GM19438 (cell line): ENCODE data around the gene AUP1.
A peak's percentile ranks its signal among the peaks of the same experiment; 100 is the strongest.
"Not testable (repeated sequence)": the region's sequence is repeated elsewhere in the genome, so short reads cannot be mapped to it uniquely, and the experiment has no call there.

Experiments used
- ATAC-seq: cut with Tn5 transposase; IDR thresholded peaks from one replicate; pipeline ENCODE4 v1.9.1; 2021; ENCODE audit warnings: low read depth; ENCODE audit not compliant: unreplicated experiment

Gene AUP1, protein sequence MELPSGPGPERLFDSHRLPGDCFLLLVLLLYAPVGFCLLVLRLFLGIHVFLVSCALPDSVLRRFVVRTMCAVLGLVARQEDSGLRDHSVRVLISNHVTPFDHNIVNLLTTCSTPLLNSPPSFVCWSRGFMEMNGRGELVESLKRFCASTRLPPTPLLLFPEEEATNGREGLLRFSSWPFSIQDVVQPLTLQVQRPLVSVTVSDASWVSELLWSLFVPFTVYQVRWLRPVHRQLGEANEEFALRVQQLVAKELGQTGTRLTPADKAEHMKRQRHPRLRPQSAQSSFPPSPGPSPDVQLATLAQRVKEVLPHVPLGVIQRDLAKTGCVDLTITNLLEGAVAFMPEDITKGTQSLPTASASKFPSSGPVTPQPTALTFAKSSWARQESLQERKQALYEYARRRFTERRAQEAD

DNA sequence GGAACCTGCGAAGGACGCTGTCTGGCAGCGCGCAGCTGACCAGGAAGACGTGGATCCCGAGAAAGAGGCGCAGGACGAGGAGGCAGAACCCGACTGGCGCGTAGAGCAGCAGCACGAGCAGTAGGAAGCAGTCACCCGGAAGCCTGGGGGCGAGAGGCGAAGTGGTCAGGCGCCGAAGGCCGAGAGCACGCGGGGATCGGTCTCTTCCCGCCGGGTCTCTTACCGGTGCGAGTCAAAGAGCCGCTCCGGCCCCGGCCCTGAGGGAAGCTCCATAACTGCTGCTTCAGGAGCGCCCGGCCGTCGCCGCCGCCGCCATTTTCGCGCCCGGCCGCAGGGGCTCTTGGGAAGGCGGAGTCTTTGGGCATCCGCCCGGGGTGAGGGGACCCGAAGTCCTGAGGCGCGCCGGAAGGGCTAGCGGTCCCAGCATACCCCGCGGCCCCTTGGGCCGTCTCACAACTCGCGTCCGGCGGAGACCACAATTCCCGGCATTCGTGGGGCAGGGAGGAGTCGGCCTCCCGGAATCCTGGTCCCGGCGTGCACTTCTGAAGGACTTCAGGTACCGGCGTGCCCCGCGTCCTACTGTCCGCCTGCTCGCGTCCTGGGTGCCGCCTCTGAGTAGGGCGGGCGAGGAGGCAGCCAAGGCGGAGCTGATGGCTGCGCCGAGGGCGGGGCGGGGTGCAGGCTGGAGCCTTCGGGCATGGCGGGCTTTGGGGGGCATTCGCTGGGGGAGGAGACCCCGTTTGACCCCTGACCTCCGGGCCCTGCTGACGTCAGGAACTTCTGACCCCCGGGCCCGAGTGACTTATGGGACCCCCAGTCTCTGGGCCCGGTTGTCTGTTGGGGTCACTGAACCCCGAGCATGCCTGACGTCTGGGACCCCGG lies at the start of gene AUP1, which contains the start of gene HTRA2:
Gene AUP1 (minus strand): TSS at position 350 of the 882 bp plus-strand sequence. CDS start 77 bp downstream, at position 273.
Gene HTRA2 (plus strand): TSS at position 577 of the 882 bp plus-strand sequence. CDS start 74 bp downstream, at position 651.
- ATAC-seq = peak; percentile 82

DNA sequence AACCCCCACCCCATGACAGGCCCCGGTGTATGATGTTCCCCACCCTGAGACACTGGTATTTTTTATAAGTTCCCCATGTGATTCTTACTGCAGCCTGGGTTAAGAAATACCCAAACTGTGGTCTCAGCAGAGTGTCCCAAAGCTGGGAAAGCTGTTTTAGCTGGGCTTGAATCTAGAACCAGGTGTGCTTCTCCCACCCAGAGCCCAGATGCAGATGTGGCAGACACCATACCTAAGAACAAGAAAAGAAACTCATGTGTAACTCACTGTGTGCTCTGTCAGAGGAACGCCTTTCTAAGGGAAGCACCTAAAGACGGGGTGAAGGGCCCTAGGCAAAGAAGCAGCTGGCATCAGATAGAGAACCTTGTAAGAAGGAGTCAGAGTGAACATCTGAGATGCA lies 48.9 kb upstream of the AUP1 start:
- no peak for ATAC-seq

DNA sequence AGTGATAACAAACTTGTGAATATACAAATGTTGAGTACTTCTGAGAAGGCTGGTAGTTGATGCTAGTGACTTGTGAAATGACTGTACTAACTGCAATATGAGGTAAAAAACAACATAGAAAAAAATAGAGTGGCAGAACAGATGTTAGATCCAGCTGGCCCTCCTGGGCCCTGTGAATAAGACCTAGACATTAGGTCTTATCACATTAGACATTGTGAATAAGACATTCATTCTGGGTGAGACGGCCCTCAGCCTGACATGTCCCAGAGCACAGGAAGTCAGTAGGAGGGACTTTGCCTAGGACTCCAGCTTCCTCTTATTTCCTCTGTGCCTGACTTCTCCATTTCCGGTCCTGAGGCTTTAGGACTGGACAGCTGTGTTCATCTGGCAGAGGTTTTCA lies 47.9 kb upstream of the AUP1 start:
- no peak for ATAC-seq

DNA sequence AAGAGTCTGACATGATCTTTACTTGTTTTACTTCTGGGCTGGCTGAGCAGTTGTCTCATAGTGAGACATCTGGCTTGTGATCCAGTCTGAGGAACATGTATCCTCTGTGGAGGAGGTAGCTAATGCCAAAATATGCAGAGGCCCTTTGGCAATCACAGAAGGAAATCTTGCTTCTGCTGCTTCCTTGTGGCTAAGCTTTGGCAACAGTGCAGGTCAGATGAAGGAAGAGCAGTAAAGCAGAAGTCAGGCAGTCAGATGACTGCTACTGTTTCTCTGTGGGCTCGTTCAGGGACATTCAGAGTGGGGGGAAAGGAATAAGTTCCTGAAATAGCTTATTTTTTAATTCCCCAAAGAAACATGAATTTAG lies 47.3 kb upstream of the AUP1 start:
- no peak for ATAC-seq

DNA sequence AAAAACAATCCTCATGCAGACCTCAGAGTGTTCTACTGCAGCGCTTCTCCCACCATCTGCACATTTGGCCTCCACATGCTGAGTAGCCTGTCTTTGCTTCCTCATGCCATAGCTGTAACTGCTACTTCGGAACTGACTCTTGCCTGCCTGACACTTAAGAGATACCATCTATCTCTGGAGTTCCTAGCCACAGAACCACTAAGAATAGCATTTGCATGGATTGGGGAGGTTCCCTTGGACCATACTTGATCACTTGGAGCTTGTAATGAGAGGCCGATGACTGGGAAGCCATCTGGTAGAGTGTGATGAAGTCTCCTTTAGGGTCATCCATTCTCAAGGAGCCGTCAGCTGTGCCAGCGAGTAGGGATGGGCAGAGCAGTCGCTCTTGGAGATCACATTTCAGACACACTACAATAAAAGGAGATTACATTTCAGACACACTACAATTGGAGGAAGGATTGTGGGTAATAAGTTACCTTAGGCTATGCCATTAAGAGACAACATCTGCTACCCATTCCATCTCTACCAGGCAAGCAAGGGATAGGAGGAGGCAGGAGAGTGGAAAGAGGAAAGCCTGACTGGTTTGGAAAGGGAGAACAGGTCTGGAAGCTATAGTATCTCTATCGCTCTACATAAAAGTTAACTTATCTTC lies 46.8 kb upstream of the AUP1 start:
- ATAC-seq = no peak

DNA sequence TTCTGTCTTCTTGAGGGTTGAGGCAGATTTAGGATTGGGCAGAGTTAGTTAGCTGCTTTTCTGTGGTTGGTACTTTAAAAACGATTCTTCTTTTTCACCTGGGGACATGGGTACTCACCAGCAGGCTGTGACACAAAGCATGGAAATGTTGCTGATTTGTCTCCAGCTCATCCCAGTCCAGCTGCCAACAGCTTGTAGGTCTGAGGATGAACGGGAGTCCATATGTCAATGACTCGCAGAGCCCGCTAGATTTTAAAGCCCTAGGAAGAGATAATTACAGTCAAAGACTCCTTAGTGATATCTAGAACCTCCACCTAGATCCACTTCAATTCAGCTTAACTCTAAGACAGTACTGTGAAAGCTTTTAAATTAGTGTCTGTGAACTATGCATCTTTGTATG lies 45.8 kb upstream of the AUP1 start:
- no peak for ATAC-seq

DNA sequence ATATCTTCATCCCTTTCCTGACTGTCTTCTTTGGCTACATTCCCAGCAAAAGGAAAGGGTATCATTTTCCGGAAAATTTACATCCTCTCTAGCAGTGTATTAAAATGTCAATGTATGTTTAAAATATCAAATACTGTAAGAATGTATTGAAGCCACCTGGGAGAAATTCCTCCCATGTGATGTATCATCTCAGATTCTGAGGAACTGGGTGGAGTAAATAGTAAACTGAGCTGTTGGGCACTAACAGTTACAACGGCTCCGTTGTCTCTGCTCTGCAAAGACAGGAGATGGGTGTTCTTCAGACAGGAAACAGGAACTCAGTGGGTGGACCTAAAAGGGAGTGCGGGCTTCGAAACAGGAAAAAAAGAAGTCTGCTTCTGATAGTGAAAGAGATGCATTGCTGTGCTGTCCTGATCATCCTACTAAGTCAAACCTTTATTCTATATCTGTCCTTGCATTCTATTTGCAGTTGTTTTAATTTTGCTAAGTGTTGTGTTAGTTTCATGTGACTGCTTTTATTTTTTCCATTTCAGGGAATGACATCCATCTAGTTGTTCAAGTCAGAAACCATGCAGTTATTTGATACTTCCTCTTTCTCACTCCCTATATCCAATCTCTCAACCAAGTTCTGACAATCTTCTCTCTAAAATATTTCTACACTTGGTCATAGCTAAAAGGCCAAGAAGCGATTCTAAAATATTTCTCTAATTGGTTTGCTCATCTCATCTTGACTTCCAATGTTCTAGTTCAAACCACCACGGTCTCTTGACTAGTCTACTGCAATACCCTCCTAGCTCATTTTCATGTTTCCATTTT lies 44.4 kb upstream of the AUP1 start:
- peak; percentile 65 for ATAC-seq

DNA sequence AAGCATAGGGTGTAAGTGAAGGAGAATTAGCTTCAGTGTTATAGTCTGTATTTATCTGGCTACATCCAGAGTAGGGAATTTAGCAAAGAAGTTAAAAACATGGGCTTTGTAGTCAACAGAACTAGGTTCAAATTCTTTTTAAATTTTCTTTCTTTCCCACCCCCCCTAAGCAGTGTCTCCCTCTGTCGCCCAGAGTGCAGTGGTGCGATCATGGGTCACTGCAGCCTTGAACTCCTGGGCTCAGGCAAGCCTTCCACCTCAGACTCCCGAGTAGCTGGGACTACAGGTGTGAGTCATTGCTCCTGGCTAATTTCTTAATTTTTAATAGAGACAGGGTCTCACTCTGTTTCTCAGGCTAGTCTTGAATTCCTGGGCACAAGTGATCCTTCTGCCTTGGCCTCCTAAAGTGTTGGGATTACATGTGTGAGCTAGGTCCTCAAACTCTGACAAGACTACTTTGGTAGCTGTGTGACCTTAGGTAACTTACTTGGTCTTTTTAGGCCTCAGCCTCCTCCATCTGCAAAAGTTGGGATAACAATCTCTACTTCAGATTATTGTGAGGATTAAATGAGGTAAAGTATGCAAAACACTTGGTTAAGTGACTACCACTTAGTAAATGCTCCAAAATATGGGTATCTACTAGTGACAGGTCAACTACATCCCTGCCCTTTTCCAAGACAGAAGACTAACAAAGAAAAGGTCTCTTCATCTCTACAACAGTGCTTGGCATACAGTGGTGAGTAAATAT lies 42.8 kb upstream of the AUP1 start:
- no peak for ATAC-seq

DNA sequence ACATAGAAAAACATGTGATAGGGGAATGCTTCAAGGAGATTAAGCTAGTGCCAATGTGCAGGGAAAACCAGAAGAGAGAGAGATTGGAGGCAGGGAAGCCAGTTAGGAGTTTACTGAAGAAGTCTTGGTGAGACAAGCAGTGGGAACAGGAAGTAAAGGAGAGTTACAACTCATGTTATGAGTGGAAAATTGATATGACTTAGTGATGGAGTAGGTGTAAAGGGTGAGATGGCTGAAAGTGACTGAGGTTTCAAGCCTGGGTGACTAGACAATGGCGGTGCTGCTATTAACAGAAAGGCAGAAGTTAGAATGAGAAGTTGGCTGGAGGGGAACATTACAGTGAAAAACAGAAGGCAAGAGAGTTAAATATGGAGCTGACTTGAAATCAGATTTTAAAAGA lies 41.6 kb upstream of the AUP1 start:
- no peak for ATAC-seq

DNA sequence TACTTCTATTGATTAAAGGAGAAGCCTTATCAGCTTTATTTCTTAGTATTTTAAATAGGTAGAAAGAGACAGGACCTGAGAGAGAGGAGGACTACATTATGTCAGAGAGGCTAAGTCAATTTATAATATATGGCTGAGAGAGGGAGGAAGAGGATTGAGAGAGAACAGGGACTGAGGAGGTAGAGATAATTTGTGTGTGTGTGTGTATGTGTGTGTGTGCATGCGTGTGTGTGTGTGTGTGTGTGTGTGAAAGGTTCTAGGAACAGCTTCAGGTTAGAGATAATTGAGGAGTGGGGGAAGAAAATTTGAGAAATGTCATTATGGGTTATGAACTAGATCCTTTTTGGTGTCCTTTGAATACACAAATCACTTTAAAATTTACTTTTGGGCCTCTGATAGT lies 40.2 kb upstream of the AUP1 start:
- ATAC-seq = no peak

DNA sequence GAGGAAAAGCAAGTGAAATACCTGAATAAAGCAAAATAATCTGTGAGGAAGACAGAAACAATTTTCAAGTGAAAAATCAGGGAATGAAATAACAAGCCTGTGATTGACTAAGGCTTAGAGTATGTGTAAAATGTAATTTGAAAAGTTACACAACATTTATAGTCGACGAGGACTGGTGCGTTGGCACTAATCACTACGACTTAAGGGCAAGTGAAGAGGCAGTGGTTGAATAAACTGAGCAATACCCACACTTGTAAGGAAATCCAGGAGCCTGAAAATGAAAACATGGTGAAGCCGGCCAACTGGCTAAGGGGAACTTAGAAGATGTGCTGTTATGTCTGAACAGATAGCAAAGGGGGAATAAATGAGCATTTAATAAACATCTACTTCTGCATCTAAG lies 38.4 kb upstream of the AUP1 start:
- no peak for ATAC-seq

DNA sequence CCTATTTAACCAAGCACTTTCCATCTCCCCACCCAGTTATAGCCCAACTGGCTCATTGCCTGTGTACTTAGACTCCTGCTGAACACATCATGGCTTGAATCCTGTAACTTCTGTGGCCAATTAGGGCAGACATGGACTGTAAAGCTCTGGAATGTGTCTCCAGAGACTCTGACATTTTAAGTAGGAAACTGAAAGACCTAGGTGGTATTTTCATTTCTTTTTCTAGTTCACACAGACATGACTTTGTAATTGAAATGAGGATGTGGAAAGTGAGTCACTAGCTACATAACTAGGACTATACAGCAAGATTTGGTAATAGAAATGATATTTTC lies 37.2 kb upstream of the AUP1 start:
- no peak for ATAC-seq

DNA sequence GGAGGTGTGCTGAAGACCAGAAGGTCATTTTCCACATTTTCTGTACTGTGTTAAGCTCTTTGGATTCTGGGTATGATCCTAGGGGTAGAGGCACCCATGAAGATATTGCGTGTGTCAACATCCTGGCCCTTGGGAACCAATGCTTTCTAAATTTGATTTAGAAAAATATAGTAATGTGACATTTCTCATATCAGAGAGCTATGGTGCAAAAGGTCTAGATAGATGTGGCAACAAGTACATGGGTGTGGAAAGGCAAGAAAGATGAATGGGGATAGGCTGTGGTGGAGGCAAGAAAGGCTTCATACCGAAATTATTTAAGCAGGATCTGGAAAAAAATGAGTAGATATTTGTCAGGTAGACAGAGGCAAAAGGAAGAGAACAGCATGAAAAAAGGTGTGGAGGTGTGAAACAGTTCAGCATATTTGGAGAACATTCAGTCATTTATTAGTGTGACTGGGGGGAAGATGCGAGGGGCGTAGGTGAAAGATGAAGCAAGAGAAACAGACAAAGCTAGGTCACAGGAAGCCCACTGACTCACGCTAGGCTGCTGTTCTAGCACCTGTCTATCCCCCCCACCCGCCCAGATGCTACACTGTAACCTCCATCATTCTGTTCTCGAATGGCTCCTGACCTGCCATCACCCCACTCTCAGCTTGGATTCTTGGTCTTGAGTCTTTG lies 36.7 kb upstream of the AUP1 start:
- no peak for ATAC-seq

DNA sequence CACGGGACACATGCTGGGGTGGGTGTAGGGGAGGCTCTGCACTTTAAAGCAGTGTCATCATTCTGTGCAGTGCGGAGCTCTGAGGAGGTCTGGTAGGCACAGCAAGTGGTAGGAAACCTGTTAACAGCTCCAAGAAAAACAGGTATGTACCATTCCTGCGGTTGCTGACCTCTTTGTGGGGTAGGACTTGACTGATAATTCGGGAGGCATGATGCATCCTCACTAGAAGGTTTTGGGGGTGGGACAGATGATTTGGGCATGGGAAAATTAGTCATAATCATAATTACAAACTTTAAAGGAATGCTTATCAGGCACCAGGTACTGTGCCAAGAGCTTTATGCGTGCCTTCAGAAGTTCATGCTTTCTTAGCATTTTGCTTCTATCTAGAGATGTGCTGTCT lies 34.7 kb upstream of the AUP1 start:
- no peak for ATAC-seq

DNA sequence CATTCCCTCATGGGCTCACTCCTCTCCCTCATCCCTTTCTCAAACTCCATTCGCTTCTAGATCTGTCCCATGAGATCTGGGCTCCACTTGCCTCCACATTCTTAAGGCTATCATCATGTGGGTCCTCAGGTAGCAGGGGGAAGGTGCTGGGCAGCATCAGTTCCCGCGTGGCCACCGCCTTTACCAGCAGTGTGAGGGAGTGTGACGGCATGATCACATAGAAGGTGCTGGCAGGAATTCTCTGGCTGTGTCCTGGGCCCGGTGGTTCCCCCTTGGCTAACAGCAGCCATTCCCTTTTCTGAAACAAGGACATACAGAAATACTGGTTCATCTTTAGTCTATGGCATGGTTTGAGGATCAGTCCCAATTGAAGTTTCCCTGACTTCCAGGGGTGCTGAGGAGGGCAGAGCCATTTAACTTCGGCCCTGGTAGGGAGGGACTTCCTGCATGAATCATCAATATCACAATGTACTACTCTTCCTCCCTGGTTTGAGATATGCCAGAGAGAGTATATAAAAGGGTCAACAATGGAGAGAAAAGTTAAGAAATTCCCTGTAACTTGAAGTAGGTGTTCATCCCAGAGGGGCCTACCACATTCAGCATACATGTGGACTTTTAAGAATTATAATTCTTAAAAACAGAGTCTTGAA lies 32.7 kb upstream of the AUP1 start:
- ATAC-seq = no peak

DNA sequence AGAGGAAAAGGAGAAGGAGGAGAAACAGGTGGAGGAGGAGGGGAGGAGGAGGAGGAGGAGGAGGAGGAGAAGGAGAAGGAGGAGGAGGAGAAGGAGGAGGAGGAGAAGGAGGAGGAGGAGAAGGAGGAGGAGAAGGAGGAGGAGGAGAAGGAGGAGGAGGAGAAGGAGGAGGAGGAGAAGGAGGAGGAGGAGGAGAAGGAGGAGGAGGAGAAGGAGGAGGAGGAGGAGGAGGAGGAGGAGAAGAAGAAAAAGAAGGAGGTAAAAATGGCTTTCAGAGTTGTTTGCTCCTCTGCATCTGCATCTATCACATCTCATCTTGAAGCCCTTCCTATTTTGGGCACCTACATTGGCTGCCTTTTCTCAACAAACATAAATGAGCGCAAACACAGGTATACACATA lies 31.5 kb upstream of the AUP1 start:
- ATAC-seq = not testable (repeated sequence)

DNA sequence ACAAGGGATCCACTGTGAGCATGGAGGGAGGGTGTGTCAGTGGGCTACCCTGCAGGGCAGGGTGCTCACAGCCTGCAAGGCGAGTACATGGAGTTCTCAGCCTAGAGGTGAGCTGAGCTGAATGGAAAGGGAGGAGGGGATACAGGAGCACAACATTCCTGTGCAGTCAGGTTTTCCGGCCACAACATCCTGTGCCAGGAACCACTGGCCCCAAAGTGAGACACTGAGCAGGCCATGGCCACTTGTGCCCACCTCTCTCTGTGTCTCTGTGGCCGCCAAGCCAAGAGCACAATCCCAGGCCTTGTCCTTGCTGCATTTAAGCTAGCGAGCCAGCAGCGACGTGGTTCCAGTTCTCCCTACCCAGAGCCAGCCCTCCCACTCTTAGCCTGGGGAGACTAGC lies 31.1 kb upstream of the AUP1 start:
- ATAC-seq = no peak

DNA sequence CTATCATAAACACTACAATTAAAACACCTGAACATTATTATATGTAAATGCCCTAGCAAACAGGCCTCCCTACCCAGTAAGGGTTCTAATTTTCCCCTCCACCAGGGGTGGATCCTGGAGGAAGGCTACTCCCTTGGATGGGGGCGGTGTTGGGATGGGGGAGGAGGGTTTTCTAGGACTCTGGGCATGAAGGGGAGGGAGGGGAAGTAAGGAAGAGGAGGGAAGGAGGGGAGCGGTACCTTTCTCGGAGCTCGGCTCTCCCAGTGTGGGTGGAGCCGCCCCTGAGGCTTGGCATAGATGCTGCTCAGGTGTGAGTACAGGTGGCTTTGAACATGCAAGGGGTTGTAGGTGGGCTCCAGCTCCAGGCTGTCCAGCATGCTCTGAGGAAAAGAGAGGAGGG lies 30.4 kb upstream of the AUP1 start:
- no peak for ATAC-seq
